NOMO-1 treated with DMSO at 0.1 percent for 48 hours (cell line): Measurements from ENCODE around the gene ARSA.
A peak's percentile ranks its signal among the peaks of the same experiment; 100 is the strongest.

Experiments
- DNase-seq: peaks from one replicate; lab custom pipeline; 2025; ENCODE audit not compliant: unreplicated experiment; lab: John Stamatoyannopoulos, UW

Gene ARSA

GRCh38 chr22:50582493-50583293, 45.3 kb downstream of the ARSA start, which contains the start of gene CHKB:
Gene CHKB, minus strand, starts transcription at chr22:50582849. Its CDS starts 68 bp downstream, at chr22:50582781.
- DNase-seq = peak; percentile 98

GRCh38 chr22:50581950-50582492, 45.9 kb downstream of the ARSA start:
- DNase-seq = peak; percentile 33

- DNase-seq = no peak
Measured at GRCh38 chr22:50581031-50581949, 46.7 kb downstream of the ARSA start.

- no peak for DNase-seq
Measured at GRCh38 chr22:50579752-50580151, 48.2 kb downstream of the ARSA start.

GRCh38 chr22:50578776-50579310, 49.1 kb downstream of the ARSA start:
- no peak for DNase-seq

- DNase-seq = no peak
Measured at GRCh38 chr22:50577987-50578775, 49.8 kb downstream of the ARSA start, which contains the start of gene CPT1B. Gene CPT1B, minus strand, starts transcription at chr22:50578427. Its CDS starts 512 bp downstream, at chr22:50577915.

- DNase-seq = no peak
Measured at GRCh38 chr22:50577697-50577986, 50.3 kb downstream of the ARSA start.

GRCh38 chr22:50576806-50577696, 50.9 kb downstream of the ARSA start:
- no peak for DNase-seq

GRCh38 chr22:50576070-50576469, 51.9 kb downstream of the ARSA start:
- peak; percentile 10 for DNase-seq

GRCh38 chr22:50575426-50575941, 52.5 kb downstream of the ARSA start:
- DNase-seq = no peak
